NCI-H82 treated with DMSO at 0.1 percent for 48 hours (cell line): ENCODE results near the gene TAS2R3.

Source experiments
- DNase-seq: peaks from one replicate; lab custom pipeline; 2025; ENCODE audit not compliant: unreplicated experiment; lab: John Stamatoyannopoulos, UW

TAS2R3 gene

GRCh38 chr7:141785706-141786552 is 22.0 kb downstream of the TAS2R3 start:
- DNase-seq = peak; percentile 13

- no peak for DNase-seq
These were observed 24.4 kb downstream of the TAS2R3 start for GRCh38 chr7:141788296-141788695.

- DNase-seq = no peak
These were observed 26.0 kb downstream of the TAS2R3 start, which contains the start of gene TAS2R5 for GRCh38 chr7:141789917-141790316. TSS of gene TAS2R5 (plus strand) at chr7:141790217. CDS start at chr7:141790362, 145 bp downstream.

GRCh38 chr7:141792526-141792925 is 28.6 kb downstream of the TAS2R3 start:
- no peak for DNase-seq
